Measurements from ENCODE around the gene CORO2B. TPM values are rescaled to one million over a fixed set of nuclear protein-coding genes. Genes with fewer than 3 reads are reported as not detected.

Gene CORO2B
- total RNA-seq, 6 donors from 2014 or later, result 0.79 to 9.0 (median 2.0) TPM

GRCh38 chr15:68551296-68551635 lies 27.5 kb upstream of the CORO2B start:
- DNase-seq, result no peak
- 78 to 82% methylated on average over 5 of the region's 5 CpGs for WGBS, 2 donors
- H3K9me3 ChIP-seq, result no peaks in the 10 kb centered on the region
- peaks cover 0 to 5% (median 0%) of the 10 kb centered on the region in 4 donors for H3K4me1 ChIP-seq
- H3K27ac ChIP-seq, result no peak overlapping the region
- TF ChIP-seq EP300 (IDR thresholded peaks at IDR 0.05) (no peak), POLR2A (IDR thresholded peaks at IDR 0.05) (no peak), CTCF (IDR thresholded peaks at IDR 0.05) (no peak), POLR2AphosphoS5 (IDR thresholded peaks at IDR 0.05) (no peak)
- H3K36me3 ChIP-seq, result no peaks in the 10 kb centered on the region
- H3K4me3 ChIP-seq, result no peak overlapping the region
- no peaks in the 10 kb centered on the region for H3K27me3 ChIP-seq
- no peak for ATAC-seq (ENCODE audit: low FRiP score in 2 of 2)

DNA sequence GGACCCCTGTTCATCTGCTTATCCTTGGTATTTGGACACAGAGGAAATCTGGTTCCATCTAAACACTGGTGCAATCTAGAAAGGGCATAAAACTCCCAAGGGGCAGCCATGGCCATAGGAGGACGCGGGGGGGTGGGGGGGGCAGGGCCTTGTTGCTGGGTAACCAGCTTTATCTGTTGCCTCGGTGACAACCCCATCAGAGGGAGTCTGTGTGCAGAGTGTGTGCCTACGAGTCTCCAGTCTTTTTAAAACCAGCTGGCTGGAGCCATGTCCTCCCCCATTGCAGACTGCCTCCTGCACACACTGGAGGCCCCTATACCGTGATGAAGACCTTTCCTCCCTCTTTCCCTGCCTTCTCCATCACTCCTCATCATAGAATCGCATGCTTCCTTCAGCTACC lies 26.4 kb upstream of the CORO2B start:
- WGBS, 2 donors, result 61 to 62% methylated on average over 6 of the region's 6 CpGs

DNA sequence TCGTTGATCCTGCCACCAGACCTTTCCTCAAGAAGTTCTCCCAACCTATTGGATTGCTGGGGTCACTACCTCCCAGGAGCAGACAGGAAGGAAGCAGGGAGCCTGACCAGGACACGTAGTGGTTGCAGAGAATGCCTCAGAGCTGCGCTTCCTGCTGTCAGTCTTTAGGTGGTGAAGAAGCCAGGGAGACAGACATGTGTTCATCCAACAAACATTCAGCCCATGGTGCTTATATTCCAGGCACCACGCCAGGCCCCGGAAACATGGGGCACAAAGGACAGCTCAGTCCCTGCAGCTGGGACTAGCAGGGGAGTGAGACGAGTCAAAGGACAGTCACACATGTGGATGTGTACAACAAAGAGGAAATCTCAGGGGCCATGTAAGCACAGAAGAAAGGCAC lies 26.0 kb upstream of the CORO2B start:
- H3K4me1 ChIP-seq, result peaks cover 0 to 5% (median 0%) of the 10 kb centered on the region in 4 donors
- TF ChIP-seq POLR2AphosphoS5 (IDR thresholded peaks at IDR 0.05), result no peak
- TF ChIP-seq CTCF (IDR thresholded peaks at IDR 0.05), result no peak
- TF ChIP-seq EP300 (IDR thresholded peaks at IDR 0.05), result no peak
- no peak for TF ChIP-seq POLR2A (IDR thresholded peaks at IDR 0.05)
- DNase-seq (no peak), ATAC-seq (ENCODE audit: low FRiP score in 2 of 2) (no peak)
- no peaks in the 10 kb centered on the region for H3K36me3 ChIP-seq
- H3K4me3 ChIP-seq, result no peak overlapping the region
- H3K27me3 ChIP-seq, result no peaks in the 10 kb centered on the region
- no peaks in the 10 kb centered on the region for H3K9me3 ChIP-seq
- H3K27ac ChIP-seq, result no peak overlapping the region
- WGBS, 2 donors, result 31 to 38% methylated on average over 6 of the region's 6 CpGs

More for the DNA sequence above, 26.4 kb upstream of the CORO2B start:
- no peaks in the 10 kb centered on the region for H3K36me3 ChIP-seq
- peaks cover 0 to 5% (median 0%) of the 10 kb centered on the region in 4 donors for H3K4me1 ChIP-seq
- H3K4me3 ChIP-seq, result no peak overlapping the region
- H3K9me3 ChIP-seq, result no peaks in the 10 kb centered on the region
- TF ChIP-seq POLR2AphosphoS5 (IDR thresholded peaks at IDR 0.05), result no peak
- TF ChIP-seq POLR2A (IDR thresholded peaks at IDR 0.05), result no peak
- TF ChIP-seq CTCF (IDR thresholded peaks at IDR 0.05), result no peak
- no peak for TF ChIP-seq EP300 (IDR thresholded peaks at IDR 0.05)
- ATAC-seq (ENCODE audit: low FRiP score in 2 of 2) (no peak), DNase-seq (no peak)
- no peak overlapping the region for H3K27ac ChIP-seq
- H3K27me3 ChIP-seq, result no peaks in the 10 kb centered on the region

DNA sequence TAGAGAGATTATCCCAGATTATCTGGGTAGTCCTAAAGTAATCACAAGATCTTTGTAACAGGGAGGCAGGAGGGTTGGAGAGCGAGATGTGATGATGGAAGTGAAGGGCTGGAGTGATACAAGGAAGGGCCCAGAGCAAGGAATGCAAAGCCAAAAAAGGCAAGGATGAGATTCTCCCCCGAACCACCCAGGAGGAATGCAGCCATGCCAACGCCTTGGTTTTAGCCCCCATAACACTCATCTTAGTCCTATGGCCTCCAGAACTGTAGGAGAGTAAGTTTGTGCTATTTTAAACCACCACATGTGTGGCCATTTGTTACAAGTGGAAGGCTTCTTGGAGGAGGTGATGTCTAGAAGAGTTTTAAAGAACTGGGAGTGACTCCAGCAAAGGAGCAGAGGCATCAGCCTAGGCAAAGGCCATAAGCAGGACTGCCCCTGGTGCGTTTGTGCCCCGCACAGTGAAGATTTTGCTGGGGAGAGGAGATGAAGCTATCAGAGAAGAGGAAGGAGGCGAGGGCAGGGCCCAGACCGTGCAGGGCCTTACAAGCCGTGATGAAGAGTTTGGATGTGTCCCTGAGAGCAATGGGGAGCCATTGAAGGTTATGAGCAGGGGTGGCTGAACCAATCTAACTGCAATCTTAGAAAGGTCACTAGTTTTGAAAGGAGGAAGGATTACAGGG lies 25.3 kb upstream of the CORO2B start:
- H3K27ac ChIP-seq, result no peak overlapping the region
- ATAC-seq (ENCODE audit: low FRiP score in 2 of 2), result no peak
- TF ChIP-seq EP300 (IDR thresholded peaks at IDR 0.05) (no peak), CTCF (IDR thresholded peaks at IDR 0.05) (no peak), POLR2A (IDR thresholded peaks at IDR 0.05) (no peak), POLR2AphosphoS5 (IDR thresholded peaks at IDR 0.05) (no peak)
- DNase-seq, result no peak
- no peaks in the 10 kb centered on the region for H3K27me3 ChIP-seq
- H3K4me3 ChIP-seq, result no peak overlapping the region
- peaks cover 0 to 7% (median 0%) of the 10 kb centered on the region in 4 donors for H3K4me1 ChIP-seq
- H3K9me3 ChIP-seq, result no peaks in the 10 kb centered on the region
- no peaks in the 10 kb centered on the region for H3K36me3 ChIP-seq
- WGBS, 2 donors, result 73 to 74% methylated on average over 8 of the region's 8 CpGs
